Gastroesophageal sphincter (tissue), 3 donors: ENCODE data around the gene KIAA0040.

ENCODE experiments used
- CTCF ChIP-seq, 4 experiments: fragments of 200-600 bp in 2 of 4; fragments of 450-650 bp in 2 of 4; sonication (generic) in 1 of 4; IDR thresholded peaks; one replicate each; pipeline ENCODE4 v1.5.1; 2017 to 2019; ENCODE audit warnings: antibody characterized with exemption in 4 of 4, mild to moderate bottlenecking in 2 of 4, moderate library complexity in 2 of 4
- POLR2AphosphoS5 ChIP-seq: sonication (generic); formaldehyde crosslinking; IDR thresholded peaks from one replicate; pipeline ENCODE4 v1.6.1; 2017; ENCODE audit warnings: antibody characterized with exemption

GRCh38 chr1:175154629-175155472, 37.7 kb downstream of the KIAA0040 start:
- TF ChIP-seq POLR2AphosphoS5: peak; percentile 8
- peak; percentile 87 to 91 (median 90) for TF ChIP-seq CTCF (IDR thresholded peaks at IDR 0.05)
